Measurements from ENCODE around the gene GID4. TPM values are rescaled to one million over a fixed set of nuclear protein-coding genes. Genes with fewer than 3 reads are reported as not detected.

The GID4 gene
- total RNA-seq, 1 donor, result 13.0 TPM

- TF ChIP-seq CTCF (IDR thresholded peaks at IDR 0.05; ENCODE audit: extremely low read depth, low read depth, low read length), result no peak
- Histone ChIP-seq H4K20me1 (ENCODE audit: insufficient read depth, low read length) (no peaks in the 10 kb centered on the region), H3K4me1 (ENCODE audit: insufficient read depth, low read length) (peaks cover 10% of the 10 kb centered on the region), H3K36me3 (ENCODE audit: insufficient read depth, low read length) (no peaks in the 10 kb centered on the region), H3K4me3 (ENCODE audit: insufficient read depth, low read length) (no peak overlapping the region), H2AFZ (ENCODE audit: low read length) (no peak overlapping the region), H3K79me2 (ENCODE audit: insufficient read depth, low read length) (no peaks in the 10 kb centered on the region), H3K4me2 (ENCODE audit: insufficient read depth, low read length) (no peak overlapping the region), H3K27me3 (ENCODE audit: insufficient read depth, low read length) (peaks cover 8% of the 10 kb centered on the region), H3K9me3 (ENCODE audit: low read depth, low read length) (no peaks in the 10 kb centered on the region), H3K27ac (ENCODE audit: low read depth, low read length) (no peak overlapping the region)
- no peak for DNase-seq (ENCODE audit: insufficient read length, low spot score, missing footprints)
Measured at GRCh38 chr17:18074566-18075272, 35.5 kb downstream of the GID4 start.

- Histone ChIP-seq H3K9me3 (ENCODE audit: low read depth, low read length) (no peaks in the 10 kb centered on the region), H3K79me2 (ENCODE audit: insufficient read depth, low read length) (no peaks in the 10 kb centered on the region), H3K4me2 (ENCODE audit: insufficient read depth, low read length) (no peak overlapping the region), H4K20me1 (ENCODE audit: insufficient read depth, low read length) (no peaks in the 10 kb centered on the region), H3K4me1 (ENCODE audit: insufficient read depth, low read length) (no peaks in the 10 kb centered on the region), H3K27me3 (ENCODE audit: insufficient read depth, low read length) (peaks cover 10% of the 10 kb centered on the region), H3K36me3 (ENCODE audit: insufficient read depth, low read length) (no peaks in the 10 kb centered on the region), H2AFZ (ENCODE audit: low read length) (no peak overlapping the region), H3K27ac (ENCODE audit: low read depth, low read length) (no peak overlapping the region), H3K4me3 (ENCODE audit: insufficient read depth, low read length) (no peak overlapping the region)
- TF ChIP-seq CTCF (IDR thresholded peaks at IDR 0.05; ENCODE audit: extremely low read depth, low read depth, low read length), result no peak
- DNase-seq (ENCODE audit: insufficient read length, low spot score, missing footprints), result no peak
Measured at GRCh38 chr17:18076936-18077335, 37.7 kb downstream of the GID4 start.

GRCh38 chr17:18079543-18079942, 40.3 kb downstream of the GID4 start:
- H3K9me3 ChIP-seq (ENCODE audit: low read depth, low read length), result no peaks in the 10 kb centered on the region
- no peaks in the 10 kb centered on the region for H3K4me1 ChIP-seq (ENCODE audit: insufficient read depth, low read length)
- no peak for DNase-seq (ENCODE audit: insufficient read length, low spot score, missing footprints)
- no peak overlapping the region for H3K4me2 ChIP-seq (ENCODE audit: insufficient read depth, low read length)
- no peak for TF ChIP-seq CTCF (IDR thresholded peaks at IDR 0.05; ENCODE audit: extremely low read depth, low read depth, low read length)
- no peaks in the 10 kb centered on the region for H3K36me3 ChIP-seq (ENCODE audit: insufficient read depth, low read length)
- no peaks in the 10 kb centered on the region for H3K79me2 ChIP-seq (ENCODE audit: insufficient read depth, low read length)
- H2AFZ ChIP-seq (ENCODE audit: low read length), result no peak overlapping the region
- peaks cover 10% of the 10 kb centered on the region for H3K27me3 ChIP-seq (ENCODE audit: insufficient read depth, low read length)
- H4K20me1 ChIP-seq (ENCODE audit: insufficient read depth, low read length), result no peaks in the 10 kb centered on the region
- no peak overlapping the region for H3K27ac ChIP-seq (ENCODE audit: low read depth, low read length)
- no peak overlapping the region for H3K4me3 ChIP-seq (ENCODE audit: insufficient read depth, low read length)

- Histone ChIP-seq H3K4me2 (ENCODE audit: insufficient read depth, low read length) (no peak overlapping the region), H3K79me2 (ENCODE audit: insufficient read depth, low read length) (peaks cover 15% of the 10 kb centered on the region), H3K27me3 (ENCODE audit: insufficient read depth, low read length) (peaks cover 5% of the 10 kb centered on the region), H3K9me3 (ENCODE audit: low read depth, low read length) (no peaks in the 10 kb centered on the region), H4K20me1 (ENCODE audit: insufficient read depth, low read length) (no peaks in the 10 kb centered on the region), H3K4me1 (ENCODE audit: insufficient read depth, low read length) (peaks cover 8% of the 10 kb centered on the region), H3K27ac (ENCODE audit: low read depth, low read length) (no peak overlapping the region), H3K36me3 (ENCODE audit: insufficient read depth, low read length) (no peaks in the 10 kb centered on the region), H3K4me3 (ENCODE audit: insufficient read depth, low read length) (no peak overlapping the region), H2AFZ (ENCODE audit: low read length) (no peak overlapping the region)
- DNase-seq (ENCODE audit: insufficient read length, low spot score, missing footprints), result no peak
- TF ChIP-seq CTCF (IDR thresholded peaks at IDR 0.05; ENCODE audit: extremely low read depth, low read depth, low read length), result no peak
Measured at GRCh38 chr17:18084256-18084655, 45.0 kb downstream of the GID4 start.
